ENCODE data around the gene RIMBP3C. TPM values are rescaled to one million over a fixed set of nuclear protein-coding genes. Genes with fewer than 3 reads are reported as not detected.
"Not testable (repeated sequence)": the region's sequence is repeated elsewhere in the genome, so short reads cannot be mapped to it uniquely, and the experiment has no call there.

The RIMBP3C gene
- polyA plus RNA-seq, 6 donors from 2014 or later, result 0.21 to 0.48 TPM; not detected in 4

DNA sequence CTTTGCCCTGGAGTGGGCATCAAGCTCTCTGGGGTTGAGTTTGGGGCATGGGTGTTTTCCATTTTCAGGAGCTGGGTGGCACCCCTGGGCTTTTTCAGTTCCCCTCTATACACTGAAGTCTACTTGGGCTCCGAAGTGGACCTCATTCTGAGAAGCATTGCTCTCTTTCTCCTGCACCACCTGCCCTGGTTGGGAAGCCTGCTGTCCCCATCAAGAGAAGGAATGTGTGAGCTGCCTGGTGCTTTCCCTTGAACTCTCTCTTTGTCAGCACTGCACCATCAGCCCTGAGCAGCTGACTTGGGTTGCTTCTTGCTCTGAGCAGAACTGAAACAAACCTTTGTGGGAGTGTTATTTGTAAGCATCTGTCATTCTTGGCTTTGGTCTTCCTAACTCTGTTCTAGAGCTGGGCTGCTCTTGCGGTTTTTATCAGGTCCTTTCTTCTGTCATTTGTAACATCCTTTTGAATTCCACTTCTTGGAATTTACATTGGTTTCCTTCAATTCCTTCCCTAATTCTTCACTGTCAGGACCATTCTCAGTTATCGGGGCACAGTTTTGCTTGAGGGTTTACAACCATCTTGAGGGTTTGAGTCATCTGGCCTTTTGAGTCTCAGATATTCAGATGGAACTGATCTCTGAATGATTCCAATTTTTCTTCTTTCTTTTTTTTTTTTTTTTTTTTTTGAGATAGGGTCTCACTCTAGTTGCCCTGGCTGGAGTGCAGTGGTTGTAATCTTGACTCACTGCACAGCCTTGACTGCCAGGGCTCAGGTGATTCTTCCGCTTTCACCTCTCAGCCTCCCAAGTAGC lies 36.7 kb upstream of the RIMBP3C start:
- H3K4me1 Mint-ChIP-seq, result peaks cover 48 to 81% (median 61%) of the 10 kb centered on the region in 3 donors
- H3K27me3 Mint-ChIP-seq, result no peaks in the 10 kb centered on the region
- DNase-seq (peak; percentile 53), ATAC-seq (ENCODE audit: low read depth in 2 of 2) (peak; percentile 85 to 86)
- peaks cover 0 to under 1% of the 10 kb centered on the region in 2 donors for H3K36me3 Mint-ChIP-seq
- no peaks in the 10 kb centered on the region for H3K9me3 Mint-ChIP-seq
- peak overlapping the region in 7 of 8 donors; percentile 58 to 83 (median 76) for H3K4me3 Mint-ChIP-seq
- H3K27ac Mint-ChIP-seq, result peak overlapping the region in 5 of 6 donors; percentile 73 to 91 (median 88)

DNA sequence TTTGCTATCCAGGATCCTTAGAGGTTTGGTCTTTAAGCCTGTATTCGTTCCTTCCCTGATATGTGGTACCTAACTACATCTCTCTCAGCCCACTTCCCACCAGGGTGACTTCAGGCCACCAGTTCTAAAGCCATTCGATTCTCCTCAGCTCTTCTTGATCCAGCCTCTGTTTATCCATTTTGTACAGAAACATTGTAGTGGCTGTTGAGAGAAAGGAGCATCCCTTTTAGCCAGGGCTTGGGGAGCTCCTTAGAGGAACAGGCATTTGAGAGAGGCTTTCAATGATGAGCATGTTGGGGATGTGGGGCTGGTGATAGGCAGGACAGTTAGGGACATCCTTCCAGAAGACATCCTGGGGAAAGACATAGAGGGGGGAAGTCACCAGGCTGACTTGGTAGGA lies 34.1 kb upstream of the RIMBP3C start:
- no peaks in the 10 kb centered on the region for H3K27me3 Mint-ChIP-seq
- DNase-seq (no peak), ATAC-seq (ENCODE audit: low read depth in 2 of 2) (no peak)
- peaks cover 36 to 74% (median 51%) of the 10 kb centered on the region in 3 donors for H3K4me1 Mint-ChIP-seq
- H3K36me3 Mint-ChIP-seq, result no peaks in the 10 kb centered on the region
- no peaks in the 10 kb centered on the region for H3K9me3 Mint-ChIP-seq
- H3K27ac Mint-ChIP-seq, result peak overlapping the region in 3 of 6 donors; percentile 68 to 91 (median 78)
- H3K4me3 Mint-ChIP-seq, result peak overlapping the region in 1 of 8 donors; percentile 1

DNA sequence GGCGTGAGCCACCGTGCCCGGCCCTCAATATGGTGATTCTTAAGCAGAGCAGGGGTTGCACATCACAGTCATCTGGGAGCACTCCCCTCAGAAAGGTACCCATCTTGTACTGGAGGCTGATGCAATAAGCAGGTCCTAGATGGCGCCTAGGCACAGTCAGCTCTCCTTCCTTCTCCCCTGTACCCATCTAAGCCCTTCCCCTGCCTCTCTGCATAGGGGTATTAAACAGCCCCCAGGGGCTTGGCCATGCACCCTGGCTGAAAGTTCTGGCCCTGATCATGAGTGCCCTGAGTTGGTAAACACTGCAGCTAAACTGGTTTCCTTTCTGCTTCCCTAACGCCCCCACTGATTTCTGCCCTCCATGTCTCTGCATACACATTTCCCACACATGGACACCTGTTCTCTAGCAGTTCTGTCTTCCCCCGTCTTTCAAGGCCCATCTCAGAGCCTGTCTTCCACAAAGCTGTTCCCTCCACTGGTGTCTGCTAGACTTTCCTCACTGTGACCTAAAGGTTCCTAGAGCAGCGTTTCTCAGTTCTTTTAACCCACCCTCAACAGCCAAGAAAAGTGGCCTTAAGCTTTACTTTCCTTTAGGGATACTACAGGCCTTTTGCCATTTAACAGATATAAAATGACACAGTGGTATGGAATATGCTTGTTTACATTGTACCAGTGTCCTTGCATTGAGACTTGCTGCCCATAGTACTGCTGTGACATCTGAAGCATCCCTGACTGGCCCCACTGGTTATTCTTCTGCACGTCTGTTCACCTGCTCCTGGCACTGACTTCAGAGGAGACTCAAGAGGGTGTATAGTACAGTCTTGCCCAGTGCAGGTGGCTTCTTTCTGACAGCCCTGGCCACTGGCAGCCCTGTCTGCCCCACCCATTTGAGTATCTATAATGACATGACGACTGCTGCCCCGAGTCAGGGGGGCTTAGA lies 31.8 kb upstream of the RIMBP3C start:
- no peaks in the 10 kb centered on the region for H3K36me3 Mint-ChIP-seq
- no peaks in the 10 kb centered on the region for H3K9me3 Mint-ChIP-seq
- H3K4me3 Mint-ChIP-seq, result no peak overlapping the region
- peaks cover 36 to 71% (median 42%) of the 10 kb centered on the region in 3 donors for H3K4me1 Mint-ChIP-seq
- H3K27me3 Mint-ChIP-seq, result no peaks in the 10 kb centered on the region
- H3K27ac Mint-ChIP-seq, result peak overlapping the region in 5 of 6 donors; percentile 14 to 97 (median 86)
- ATAC-seq (ENCODE audit: low read depth in 2 of 2), result no peak
- no peak for DNase-seq

DNA sequence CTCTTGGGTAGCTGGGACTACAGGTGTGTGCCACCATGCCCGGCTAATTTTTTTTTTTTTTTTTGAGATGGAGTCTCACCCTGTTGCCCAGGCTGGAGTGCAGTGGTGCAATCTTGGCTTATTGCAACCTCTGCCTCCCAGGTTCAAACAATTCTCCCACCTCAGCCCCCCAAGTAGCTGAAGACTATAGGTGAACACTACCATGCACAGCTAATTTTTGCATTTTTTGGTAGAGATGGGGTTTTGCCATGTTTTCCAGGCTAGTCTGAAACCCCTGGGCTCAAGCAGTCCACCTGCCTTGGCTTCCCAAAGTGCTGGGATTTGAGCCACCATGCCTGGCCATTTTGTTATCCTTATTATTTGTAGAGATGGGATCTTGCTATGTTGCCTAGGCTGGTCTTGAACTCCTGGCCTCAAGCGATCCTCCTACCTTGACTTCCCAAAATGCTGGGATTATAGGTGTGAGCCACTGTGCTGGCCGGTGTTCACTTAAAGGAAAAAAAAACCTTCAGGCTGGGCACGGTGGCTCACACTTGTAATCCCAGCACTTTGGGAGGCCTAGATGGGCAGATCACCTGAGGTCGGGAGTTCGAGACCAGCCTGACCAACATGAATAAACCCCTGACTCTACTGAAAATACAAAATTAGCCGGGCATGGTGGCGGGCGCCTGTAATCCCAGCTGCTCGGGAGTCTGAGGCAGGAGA lies 29.9 kb upstream of the RIMBP3C start:
- peak overlapping the region in 1 of 6 donors; percentile 74 for H3K27ac Mint-ChIP-seq

DNA sequence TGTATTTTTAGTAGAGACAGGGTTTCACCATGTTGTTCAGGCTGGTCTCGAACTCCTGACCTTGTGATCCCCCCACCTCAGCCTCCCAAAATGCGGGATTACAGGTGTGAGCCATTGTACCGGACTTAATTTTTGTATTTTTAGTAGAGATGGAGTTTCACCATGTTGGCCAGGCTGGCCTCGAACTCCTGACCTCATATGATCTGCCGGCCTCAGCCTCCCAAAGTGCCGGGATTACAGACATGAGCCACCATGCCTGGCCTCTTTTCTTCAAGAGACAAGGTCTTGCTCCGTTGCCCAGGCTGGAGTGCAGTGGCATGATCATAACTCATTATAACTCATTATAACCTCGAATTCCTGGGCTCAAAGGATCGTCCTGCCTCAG lies 29.4 kb upstream of the RIMBP3C start:
- H3K4me3 Mint-ChIP-seq; H3K27me3 Mint-ChIP-seq; DNase-seq; H3K9me3 Mint-ChIP-seq; ATAC-seq (ENCODE audit: low read depth in 2 of 2); H3K36me3 Mint-ChIP-seq: not testable (repeated sequence)
- Mint-ChIP-seq H3K27ac (peak overlapping the region in 4 of 6 donors; percentile 42 to 79 (median 59)), H3K4me1 (peaks cover 37 to 70% (median 46%) of the 10 kb centered on the region in 3 donors)

More for the DNA sequence above, 29.9 kb upstream of the RIMBP3C start:
- Mint-ChIP-seq H3K4me1 (peaks cover 39 to 70% (median 47%) of the 10 kb centered on the region in 3 donors), H3K4me3 (peak overlapping the region in 1 of 8 donors; percentile 44)
- DNase-seq; H3K36me3 Mint-ChIP-seq; H3K9me3 Mint-ChIP-seq; ATAC-seq (ENCODE audit: low read depth in 2 of 2); H3K27me3 Mint-ChIP-seq: not testable (repeated sequence)

DNA sequence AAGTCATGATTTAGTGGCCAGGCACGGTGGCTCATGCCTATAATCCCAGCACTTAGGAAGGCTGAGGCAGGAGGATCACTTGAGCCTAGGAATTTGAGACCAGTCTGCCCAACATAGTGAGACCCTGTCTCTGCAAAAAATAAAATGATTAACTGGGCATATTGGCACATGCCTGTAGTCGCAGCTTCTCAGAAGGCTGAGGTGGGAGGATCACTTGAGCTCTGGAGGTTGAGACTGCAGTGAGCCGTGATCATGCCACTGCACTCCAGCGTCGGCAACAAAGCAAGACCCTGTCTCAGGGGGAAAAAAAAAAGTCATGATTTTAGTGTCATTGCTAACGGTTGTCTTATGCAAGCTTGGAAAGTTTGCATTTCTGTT lies 28.2 kb upstream of the RIMBP3C start:
- no peaks in the 10 kb centered on the region for H3K27me3 Mint-ChIP-seq
- ATAC-seq (ENCODE audit: low read depth in 2 of 2), result no peak
- no peaks in the 10 kb centered on the region for H3K9me3 Mint-ChIP-seq
- peaks cover 33 to 75% (median 43%) of the 10 kb centered on the region in 3 donors for H3K4me1 Mint-ChIP-seq
- no peak overlapping the region for H3K4me3 Mint-ChIP-seq
- no peaks in the 10 kb centered on the region for H3K36me3 Mint-ChIP-seq
- DNase-seq, result no peak
- H3K27ac Mint-ChIP-seq, result no peak overlapping the region

DNA sequence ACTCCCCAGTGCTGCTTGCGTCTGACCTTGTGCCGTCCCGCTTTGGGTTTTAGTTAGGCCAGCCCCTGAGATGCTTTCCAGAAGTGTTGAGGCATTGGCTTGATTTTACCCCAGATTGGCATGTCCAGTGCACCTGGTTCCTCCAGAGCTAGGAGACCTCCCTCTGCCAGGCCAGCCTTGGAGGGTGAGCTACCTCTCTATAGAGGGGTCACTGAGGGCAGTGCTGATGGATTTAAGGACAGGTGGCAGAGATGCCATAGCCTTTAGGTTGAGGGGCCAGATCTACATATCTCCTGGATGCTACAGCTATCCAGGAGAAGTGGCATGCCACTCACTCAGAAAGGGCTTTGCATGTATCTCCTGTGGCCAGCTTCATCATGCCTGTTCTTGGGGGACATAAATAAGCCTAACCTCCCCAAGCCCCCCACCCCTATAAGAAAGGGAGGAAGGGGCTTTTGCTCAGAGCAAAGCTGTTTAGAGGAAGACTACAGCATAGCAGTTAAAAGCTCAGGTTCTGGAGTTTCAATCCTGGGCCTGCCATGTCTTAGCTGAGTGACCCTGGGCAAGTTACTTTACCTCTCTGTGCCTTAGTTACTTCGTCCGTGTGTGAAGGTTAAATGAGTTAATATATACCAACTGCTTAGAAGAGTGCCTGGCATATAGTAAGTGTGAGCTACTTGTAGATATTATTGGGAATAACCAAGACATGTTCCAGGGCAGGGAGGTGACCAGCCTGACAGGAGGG lies 22.7 kb upstream of the RIMBP3C start:
- peaks cover 0 to 7% of the 10 kb centered on the region in 2 donors for H3K36me3 Mint-ChIP-seq
- H3K4me3 Mint-ChIP-seq, result peak overlapping the region in 1 of 8 donors; percentile 12
- no peaks in the 10 kb centered on the region for H3K27me3 Mint-ChIP-seq
- H3K9me3 Mint-ChIP-seq, result no peaks in the 10 kb centered on the region
- ATAC-seq (ENCODE audit: low read depth in 2 of 2) (no peak), DNase-seq (no peak)
- peak overlapping the region in 2 of 6 donors; percentile 16 to 82 for H3K27ac Mint-ChIP-seq
- peaks cover 51 to 89% (median 67%) of the 10 kb centered on the region in 3 donors for H3K4me1 Mint-ChIP-seq

DNA sequence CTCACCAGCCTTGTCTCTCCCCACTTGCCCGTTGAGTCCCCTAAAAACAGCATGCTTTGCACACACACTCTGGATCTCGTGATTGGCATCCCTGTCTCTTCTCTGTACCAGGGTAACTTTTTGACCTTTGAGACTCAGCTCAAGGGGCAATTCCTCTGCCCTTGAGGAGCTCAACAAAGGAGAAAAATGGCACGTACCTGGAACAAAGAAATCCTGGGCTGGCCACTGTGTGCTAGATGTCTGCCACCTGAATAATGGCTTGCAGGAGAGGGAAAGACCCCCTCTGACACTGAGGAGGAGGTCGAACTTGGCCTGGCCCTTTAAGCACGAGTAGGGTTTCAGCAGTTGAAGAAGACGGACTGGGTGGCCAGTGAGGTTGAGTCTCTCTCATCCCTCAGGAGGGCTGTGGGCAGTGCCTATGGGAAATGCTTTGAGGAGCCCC lies 22.1 kb upstream of the RIMBP3C start:
- DNase-seq, result no peak
- Mint-ChIP-seq H3K4me1 (peaks cover 45 to 90% (median 69%) of the 10 kb centered on the region in 3 donors), H3K27me3 (no peaks in the 10 kb centered on the region), H3K4me3 (no peak overlapping the region), H3K27ac (no peak overlapping the region), H3K36me3 (peaks cover 0 to 7% of the 10 kb centered on the region in 2 donors), H3K9me3 (no peaks in the 10 kb centered on the region)
- ATAC-seq (ENCODE audit: low read depth in 2 of 2), result no peak

DNA sequence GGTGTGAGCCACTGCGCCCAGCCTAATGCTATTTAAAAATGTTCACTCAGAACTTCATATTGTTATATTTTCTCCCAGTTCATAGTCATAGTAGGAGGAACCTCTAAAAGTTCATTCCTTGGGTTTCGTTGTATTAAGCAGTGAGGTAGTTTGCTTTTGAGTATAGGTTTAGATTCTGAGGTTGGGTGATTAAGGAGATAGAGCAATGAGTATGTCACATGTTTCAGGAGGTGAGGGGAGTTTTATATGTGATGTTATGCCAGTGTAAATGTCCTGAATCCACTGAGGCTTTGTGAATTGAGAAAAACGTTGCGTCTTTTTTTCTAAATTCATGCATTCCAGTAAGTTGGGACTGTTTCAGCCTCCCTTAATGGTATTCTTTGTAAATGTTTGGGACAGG lies 20.4 kb upstream of the RIMBP3C start:
- Mint-ChIP-seq H3K9me3 (no peaks in the 10 kb centered on the region), H3K27ac (no peak overlapping the region), H3K36me3 (peaks cover 0 to 7% of the 10 kb centered on the region in 2 donors), H3K27me3 (no peaks in the 10 kb centered on the region), H3K4me3 (peak overlapping the region in 2 of 8 donors; percentile 33 to 56), H3K4me1 (peaks cover 34 to 79% (median 54%) of the 10 kb centered on the region in 3 donors)
- DNase-seq (no peak), ATAC-seq (ENCODE audit: low read depth in 2 of 2) (no peak)

DNA sequence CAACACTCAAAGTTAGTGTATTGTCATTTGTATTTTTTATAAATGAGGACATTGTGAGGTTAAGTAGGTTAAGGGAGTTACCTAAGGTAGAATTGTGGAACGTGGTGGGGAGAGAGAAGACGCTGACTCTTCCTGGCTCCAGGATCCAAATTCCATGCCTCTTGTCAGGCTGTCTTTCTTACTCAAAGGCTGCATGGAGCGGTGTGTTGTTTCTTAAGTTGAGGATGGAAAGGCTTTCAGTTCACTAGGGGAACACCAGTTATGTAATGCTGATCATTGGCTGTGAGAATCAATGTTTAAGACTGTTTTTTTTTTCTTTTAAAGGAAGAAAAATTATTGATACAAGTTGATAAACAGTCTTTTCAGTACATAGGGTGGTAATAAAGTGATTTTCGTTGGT lies 19.1 kb upstream of the RIMBP3C start:
- no peak for ATAC-seq (ENCODE audit: low read depth in 2 of 2)
- H3K4me3 Mint-ChIP-seq, result peak overlapping the region in 4 of 8 donors; percentile 24 to 89 (median 50)
- H3K27ac Mint-ChIP-seq, result peak overlapping the region in 2 of 6 donors; percentile 80 to 86
- H3K36me3 Mint-ChIP-seq, result peaks cover 0 to 7% of the 10 kb centered on the region in 2 donors
- no peak for DNase-seq
- peaks cover 36 to 73% (median 54%) of the 10 kb centered on the region in 3 donors for H3K4me1 Mint-ChIP-seq
- no peaks in the 10 kb centered on the region for H3K9me3 Mint-ChIP-seq
- no peaks in the 10 kb centered on the region for H3K27me3 Mint-ChIP-seq

DNA sequence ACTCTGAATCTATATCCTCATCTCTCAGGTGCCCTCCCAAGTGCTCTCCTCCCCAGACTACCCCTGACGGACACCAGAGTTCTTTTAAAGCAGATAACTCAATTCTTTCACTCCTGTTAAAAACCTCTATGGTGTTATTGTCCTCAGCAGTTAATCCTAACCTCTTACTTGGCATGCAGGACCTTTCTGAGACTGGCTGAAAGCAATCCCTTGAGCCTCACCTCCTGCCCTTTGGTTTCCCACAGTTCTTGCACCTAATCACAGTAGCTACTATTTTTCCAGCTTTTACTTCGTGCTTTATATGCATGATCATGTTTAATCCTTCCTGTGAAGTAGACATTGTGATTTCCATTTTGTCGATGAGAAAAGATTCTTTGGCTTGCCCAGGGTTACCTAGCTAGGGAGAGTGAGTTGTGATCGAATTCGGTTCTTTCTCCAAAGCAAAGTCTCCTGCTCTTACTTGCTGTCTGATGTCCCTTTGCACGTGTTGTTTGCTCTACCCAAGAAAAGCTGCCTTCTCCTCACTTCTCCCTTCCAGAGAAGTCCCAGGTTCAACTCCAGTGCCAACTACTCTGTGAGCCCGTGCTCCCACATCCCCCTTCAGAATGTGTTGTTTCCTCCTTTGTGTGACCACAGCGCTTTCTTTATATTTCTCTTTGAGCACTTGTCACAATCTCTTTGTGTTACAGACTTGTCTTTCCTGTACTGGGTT lies 18.4 kb upstream of the RIMBP3C start:
- Mint-ChIP-seq H3K4me3 (peak overlapping the region; percentile 69 to 95 (median 88)), H3K36me3 (peaks cover 0 to 7% of the 10 kb centered on the region in 2 donors), H3K27me3 (no peaks in the 10 kb centered on the region), H3K9me3 (no peaks in the 10 kb centered on the region), H3K27ac (peak overlapping the region in 5 of 6 donors; percentile 82 to 90 (median 86)), H3K4me1 (peaks cover 36 to 66% (median 53%) of the 10 kb centered on the region in 3 donors)
- no peak for ATAC-seq (ENCODE audit: low read depth in 2 of 2)
- DNase-seq, result no peak

DNA sequence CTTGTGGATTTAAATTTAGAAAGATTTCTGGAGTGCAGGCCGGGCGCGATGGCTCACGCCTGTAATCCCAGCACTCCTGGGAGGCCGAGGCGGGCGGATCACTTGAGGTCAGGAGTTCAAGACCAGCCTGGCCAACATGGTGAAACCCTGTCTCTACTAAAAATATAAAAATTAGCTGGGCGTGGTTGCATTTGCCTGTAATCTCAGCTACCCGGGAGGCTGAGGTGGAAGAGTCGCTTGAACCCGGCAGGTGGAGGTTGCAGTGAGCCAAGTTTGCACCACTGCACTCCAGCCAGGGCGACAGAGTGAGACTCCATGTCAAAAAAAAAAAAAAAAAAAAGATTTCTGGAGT lies 17.8 kb upstream of the RIMBP3C start:
- H3K36me3 Mint-ChIP-seq; H3K9me3 Mint-ChIP-seq; DNase-seq; H3K27me3 Mint-ChIP-seq; ATAC-seq (ENCODE audit: low read depth in 2 of 2): not testable (repeated sequence)
- Mint-ChIP-seq H3K27ac (peak overlapping the region in 3 of 6 donors; percentile 82 to 86 (median 82)), H3K4me1 (peaks cover 32 to 61% (median 48%) of the 10 kb centered on the region in 3 donors), H3K4me3 (peak overlapping the region; percentile 70 to 95 (median 90))

Data from naive B cell (primary cell).